SK-N-SH (cell line): ENCODE measurements around the gene GRB10. TPM values are rescaled to one million over a fixed set of nuclear protein-coding genes. Genes with fewer than 3 reads are reported as not detected.

Source experiments
- CTCF ChIA-PET: fragments of 300-600, 350-600 bp; formaldehyde crosslinking; extraction: SDS; loops from one replicate; lab custom pipeline; 2021; lab: Yijun Ruan, JAX
- POLR2A ChIA-PET: fragments of 350-600 bp; sonication (Branson Sonifier 250); formaldehyde crosslinking; extraction: SDS; loops from one replicate; lab custom pipeline; 2020; ENCODE audit warnings: antibody characterized with exemption, inconsistent platforms; lab: Yijun Ruan, JAX
- DNase-seq: peaks from one replicate; pipeline ENCODE4 v3.0.0; 2012
- H2AFZ ChIP-seq: fragments of 200-600 bp; sonication (generic); 2 replicates; pipeline ENCODE4 v1.8.1; 2016; ENCODE audit warnings: antibody characterized with exemption, mild to moderate bottlenecking, low read depth
- H3F3A ChIP-seq: fragments of 200-600 bp; sonication (generic); replicated peaks from 2 replicates; pipeline ENCODE3; 2016; ENCODE audit warnings: antibody characterized with exemption, mild to moderate bottlenecking; ENCODE audit not compliant: insufficient read depth
- H3K27ac ChIP-seq, 2 experiments: fragments of 200-500 bp in 1 of 2; fragments of 200-600 bp in 1 of 2; sonication (Bioruptor generic) in 1 of 2; sonication (generic), shearing (Covaris generic) in 1 of 2; 2 replicates each; pipeline versions ENCODE4 v1.5.1 to v1.6.1; 2014 to 2016; ENCODE audit warnings: low read depth in 2 of 2, inconsistent platforms in 1 of 2, low read length in 1 of 2, mild to moderate bottlenecking in 1 of 2, mixed read lengths in 1 of 2
- H3K27me3 ChIP-seq: fragments of 200-600 bp; sonication (generic), shearing (Covaris generic); 2 replicates; pipeline ENCODE4 v1.6.1; 2016; ENCODE audit warnings: mixed run types; ENCODE audit not compliant: insufficient read depth
- H3K36me3 ChIP-seq, 2 experiments: fragments of 200-500 bp in 1 of 2; fragments of 200-600 bp in 1 of 2; sonication (Bioruptor generic) in 1 of 2; sonication (generic) in 1 of 2; replicated peaks in 1 of 2; 2 replicates each; pipeline versions ENCODE3 to v1.5.1; 2014 to 2016; ENCODE audit warnings: low read length in 1 of 2, mild to moderate bottlenecking in 1 of 2; ENCODE audit not compliant: insufficient read depth in 2 of 2, control insufficient read depth in 1 of 2
- H3K4me1 ChIP-seq, 2 experiments: fragments of 200-500 bp in 1 of 2; fragments of 200-600 bp in 1 of 2; sonication (Bioruptor generic) in 1 of 2; sonication (generic), shearing (Covaris generic) in 1 of 2; 2 replicates each; pipeline versions ENCODE4 v1.5.1 to v1.6.1; 2014 to 2016; ENCODE audit warnings: low read depth in 1 of 2, low read length in 1 of 2, mixed run types in 1 of 2; ENCODE audit not compliant: insufficient read depth in 2 of 2, control insufficient read depth in 1 of 2
- H3K4me2 ChIP-seq: fragments of 200-600 bp; sonication (generic), shearing (Covaris generic); 2 replicates; pipeline ENCODE4 v1.6.1; 2017; ENCODE audit warnings: mixed run types
- H3K4me3 ChIP-seq, 2 experiments: fragments of 200-500 bp in 1 of 2; fragments of 200-600 bp in 1 of 2; sonication (Bioruptor generic) in 1 of 2; sonication (generic), shearing (Covaris generic) in 1 of 2; 2 replicates each; pipeline versions ENCODE4 v1.5.1 to v1.8.1; 2014 to 2016; ENCODE audit warnings: low read depth in 2 of 2, inconsistent platforms in 1 of 2, low read length in 1 of 2, mild to moderate bottlenecking in 1 of 2, mixed read lengths in 1 of 2, moderate library complexity in 1 of 2
- H3K79me2 ChIP-seq: fragments of 200-600 bp; sonication (generic); 2 replicates; pipeline ENCODE4 v1.8.1; 2017; ENCODE audit warnings: mild to moderate bottlenecking; ENCODE audit not compliant: insufficient read depth
- H3K9ac ChIP-seq: fragments of 200-600 bp; sonication (generic); 2 replicates; pipeline ENCODE4 v1.6.1; 2017; ENCODE audit warnings: mixed run types
- H3K9me2 ChIP-seq: fragments of 200-600 bp; sonication (generic); 2 replicates; pipeline ENCODE4 v1.6.1; 2017; ENCODE audit warnings: mixed run types
- H3K9me3 ChIP-seq: fragments of 200-600 bp; sonication (generic); 2 replicates; pipeline ENCODE4 v1.6.1; 2017; ENCODE audit warnings: mixed run types, mild to moderate bottlenecking, moderate library complexity
- H4K20me1 ChIP-seq: fragments of 200-600 bp; sonication (generic); 2 replicates; pipeline ENCODE4 v1.6.1; 2017; ENCODE audit warnings: mild to moderate bottlenecking, mixed run types; ENCODE audit not compliant: insufficient read depth
- CHD2 ChIP-seq: fragments of 150-350 bp; IDR thresholded peaks from 2 replicates; pipeline ENCODE4 v1.6.1; 2018; ENCODE audit warnings: low read length; ENCODE audit not compliant: partially characterized antibody
- EP300 ChIP-seq, 2 experiments: IDR thresholded peaks; 2 replicates each; pipeline versions ENCODE4 v1.4.0 to v1.6.1; 2012; ENCODE audit warnings: borderline replicate concordance in 1 of 2, low read depth in 1 of 2, low read length in 1 of 2
- EZH2phosphoT487 ChIP-seq: fragments of 200-600 bp; sonication (generic); IDR thresholded peaks from 2 replicates; pipeline ENCODE4 v1.6.1; 2017; ENCODE audit warnings: low read depth, mixed run types, mild to moderate bottlenecking, antibody characterized with exemption, moderate library complexity, borderline replicate concordance
- FOXJ3 ChIP-seq: sonication (generic); formaldehyde crosslinking; IDR thresholded peaks from 2 replicates; pipeline ENCODE4 v1.5.1; 2020; ENCODE audit warnings: mild to moderate bottlenecking, missing genetic modification reagents
- GABPA ChIP-seq: IDR thresholded peaks from 2 replicates; pipeline ENCODE4 v1.4.0; 2012; ENCODE audit warnings: low read depth, mild to moderate bottlenecking
- GATA2 ChIP-seq: sonication (generic); formaldehyde crosslinking; IDR thresholded peaks from 2 replicates; pipeline ENCODE4 v1.5.0; 2020; ENCODE audit warnings: mild to moderate bottlenecking, missing genetic modification reagents
- MXI1 ChIP-seq: IDR thresholded peaks from 2 replicates; pipeline ENCODE4 v1.6.1; 2012; ENCODE audit warnings: mild to moderate bottlenecking, low read depth, low read length, improper control_type of control experiment
- NRF1 ChIP-seq: IDR thresholded peaks from 2 replicates; pipeline ENCODE4 v1.6.1; 2012; ENCODE audit warnings: low read depth, mild to moderate bottlenecking, low read length
- RAD21 ChIP-seq: IDR thresholded peaks from 2 replicates; pipeline ENCODE4 v1.6.1; 2012; ENCODE audit warnings: mild to moderate bottlenecking, low read length
- RFX5 ChIP-seq: IDR thresholded peaks from 2 replicates; pipeline ENCODE4 v1.6.1; 2012; ENCODE audit warnings: mild to moderate bottlenecking, improper control_type of control experiment, low read length
- RXRA ChIP-seq: IDR thresholded peaks from 2 replicates; pipeline ENCODE4 v1.4.0; 2012; ENCODE audit warnings: low read depth, mild to moderate bottlenecking, borderline replicate concordance
- SIN3A ChIP-seq: IDR thresholded peaks from 2 replicates; pipeline ENCODE4 v1.6.1; 2012; ENCODE audit warnings: low read depth, mild to moderate bottlenecking, low read length, moderate library complexity, borderline replicate concordance
- TAF1 ChIP-seq: IDR thresholded peaks from 2 replicates; pipeline ENCODE4 v1.6.1; 2012; ENCODE audit warnings: low read depth, mild to moderate bottlenecking, low read length, moderate library complexity, borderline replicate concordance
- TCF12 ChIP-seq: IDR thresholded peaks from 2 replicates; pipeline ENCODE4 v1.4.0; 2012
- TEAD4 ChIP-seq: IDR thresholded peaks from 2 replicates; pipeline ENCODE4 v1.4.0; 2012; ENCODE audit warnings: mild to moderate bottlenecking, borderline replicate concordance; ENCODE audit not compliant: insufficient read depth
- YY1 ChIP-seq: IDR thresholded peaks from 2 replicates; pipeline ENCODE4 v1.4.0; 2012; ENCODE audit warnings: low read depth, mild to moderate bottlenecking
- WGBS: methylation state at CpG from one replicate; pipeline ENCODE4 v1.1.6; 2017; ENCODE audit warnings: low lambda C conversion rate; 5-methylcytosine and 5-hydroxymethylcytosine counted together
- polyA plus RNA-seq, 3 experiments: library from polyadenylated mRNA; depleted of rRNA; stranded (reverse); fragments of >200 nt; gene quantifications; 2 replicates each; pipeline ENCODE4 v1.2.3, GENCODE V29; 2012
- TF ChIP-seq, protein P1 (sequence below): fragments of 200-600 bp; sonication (generic); IDR thresholded peaks from 2 replicates; pipeline ENCODE4 v1.6.1; 2017; ENCODE audit warnings: antibody characterized with exemption, mild to moderate bottlenecking, moderate library complexity
- TF ChIP-seq, protein P2 (sequence below): fragments of 150-350 bp; IDR thresholded peaks from 2 replicates; pipeline ENCODE4 v1.6.1; 2017; ENCODE audit warnings: antibody characterized with exemption, low read length, low read depth, borderline replicate concordance

Gene GRB10
- polyA plus RNA-seq, 1 of the 3 experiments (the other 2 are of a cell fraction) = 5.1 TPM

DNA sequence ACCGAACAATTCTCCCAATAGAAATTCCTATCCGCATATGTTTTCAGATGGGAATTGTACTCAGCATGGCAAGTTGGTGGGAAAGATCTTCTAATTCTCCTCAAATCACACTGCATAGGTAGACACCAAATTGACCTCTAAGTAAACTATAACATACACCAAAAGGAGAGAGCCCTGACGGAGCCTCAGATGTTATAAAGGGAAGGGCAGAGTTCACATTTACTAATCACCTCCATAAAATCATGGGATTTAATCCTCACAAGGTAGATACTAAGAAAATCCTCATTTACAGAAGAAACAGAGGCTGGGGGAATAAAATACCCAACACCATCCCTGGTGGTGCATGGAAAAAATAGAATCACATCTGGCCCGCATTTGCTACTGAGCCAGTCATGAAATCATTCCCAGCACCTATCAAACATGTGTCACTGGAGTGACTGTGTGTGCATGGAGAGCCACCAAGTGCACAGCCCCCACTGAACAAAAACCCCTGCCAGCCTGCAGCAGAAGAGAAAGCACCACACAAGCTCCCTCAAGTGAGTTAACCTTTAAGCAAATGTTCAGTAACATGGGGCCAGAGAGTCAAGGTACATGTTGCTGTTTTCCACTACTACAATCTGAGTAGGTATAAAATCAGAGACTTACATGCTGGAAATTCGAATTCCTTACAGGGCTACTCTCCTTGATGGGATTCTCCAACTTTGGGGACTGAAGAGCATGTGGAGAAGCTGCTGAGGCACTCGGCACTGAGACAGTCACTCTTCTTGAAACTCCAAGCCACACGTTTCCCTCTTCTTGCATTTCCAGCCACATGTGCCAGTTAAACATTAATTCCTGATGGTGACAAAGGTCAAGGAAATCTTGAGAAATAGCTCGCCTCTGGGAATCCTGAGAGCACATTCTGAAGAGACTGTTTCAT is 217.8 kb downstream of the GRB10 start, which contains the start of gene DDC:
TSS of gene DDC (minus strand) at position 766 of the 919 bp plus-strand sequence. CDS start 21,320 bp downstream, outside the sequence.
- Histone ChIP-seq H2AFZ (no peak within 1 kb of the TSS), H3K9me3 (no peaks in the 10 kb centered on the region), H3K27me3 (peaks cover 29% of the 10 kb centered on the region; the same call in 1 of the 2 replicates), H3K9ac (no peak within 1 kb of the TSS), H3K79me2 (no peaks in the 10 kb centered on the region), H3K27ac (peak within 1 kb of the TSS in 1 of 2 experiments; percentile 71; a peak in 2 of 4 replicates), H4K20me1 (no peaks in the 10 kb centered on the region), H3K36me3 (no peaks in the 10 kb centered on the region), H3K4me2 (no peak within 1 kb of the TSS), H3K4me1 (peaks cover 0 to 61% of the 10 kb centered on the region in 2 experiments; a peak in 2 of 4 replicates), H3K4me3 (no peak within 1 kb of the TSS), H3K9me2 (no peaks in the 10 kb centered on the region), H3F3A (no peaks in the 10 kb centered on the region)
- 49% methylated on average over 8 of the region's 8 CpGs for WGBS
- CTCF ChIA-PET = interaction anchor here (0.7 to 5.2 kb wide), 5 partner anchors 30 to 97 kb away, joined by 3 to 26 read pairs (median 4); no protein-coding TSS in a partner anchor
- TF ChIP-seq RAD21 = peak; percentile 34
- TF ChIP-seq MXI1 = peak; percentile 73; the same call in 1 of the 2 replicates
- TF ChIP-seq GABPA = no peak
- peak in 1 of 2 experiments; percentile 57; a peak in 1 of 4 replicates for TF ChIP-seq EP300 (IDR thresholded peaks at IDR 0.05; ENCODE audit: borderline replicate concordance in 1 of 2, low read depth in 1 of 2, low read length in 1 of 2)
- peak; percentile 45 for DNase-seq
- POLR2A ChIA-PET = interaction anchor here (0.6 to 1.8 kb wide), 4 partner anchors 10 to 63 kb away, joined by 3 to 6 read pairs (median 4); no protein-coding TSS in a partner anchor

DNA sequence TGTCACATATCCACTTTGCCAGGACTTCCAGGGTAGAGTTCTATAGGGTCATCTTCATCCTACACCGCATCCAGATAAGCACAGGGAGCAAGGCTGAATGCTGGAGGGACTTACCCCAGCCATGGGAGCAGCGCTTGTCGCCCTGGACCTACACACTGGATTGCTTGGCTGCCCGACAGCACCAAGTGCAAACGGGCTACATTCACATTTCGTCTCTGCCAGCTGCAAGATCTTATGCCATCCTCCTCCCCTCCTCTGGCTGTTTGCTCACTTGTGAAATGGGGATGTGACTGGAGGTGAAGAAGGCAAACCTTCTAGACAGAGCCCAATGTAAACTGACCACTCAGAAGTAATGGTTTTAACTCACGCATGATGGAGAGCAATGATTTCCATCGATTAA is 218.5 kb downstream of the GRB10 start:
- ChIA-PET POLR2A (interaction anchor here (0.6 to 2.5 kb wide), 3 partner anchors 33 to 62 kb away, joined by 3 to 18 read pairs (median 3); no protein-coding TSS in a partner anchor), CTCF (interaction anchor here (1.4 kb wide), 1 partner anchor 31 kb away, joined by 4 read pairs; no protein-coding TSS in a partner anchor)
- WGBS = 59% methylated on average over 8 of the region's 8 CpGs
- Histone ChIP-seq H3K9ac (no peak overlapping the region), H3K9me3 (no peaks in the 10 kb centered on the region), H2AFZ (no peak overlapping the region), H3K27me3 (peaks cover 36% of the 10 kb centered on the region; the same call in 1 of the 2 replicates), H3K36me3 (no peaks in the 10 kb centered on the region), H3K4me2 (no peak overlapping the region), H3K9me2 (no peaks in the 10 kb centered on the region), H3K4me1 (peaks cover 0 to 62% of the 10 kb centered on the region in 2 experiments; a peak in 2 of 4 replicates), H3F3A (no peaks in the 10 kb centered on the region), H3K27ac (peak overlapping the region in 1 of 2 experiments; percentile 71; a peak in 1 of 4 replicates), H3K79me2 (no peaks in the 10 kb centered on the region), H4K20me1 (no peaks in the 10 kb centered on the region), H3K4me3 (no peak overlapping the region)
- DNase-seq = no peak
- TF ChIP-seq EZH2phosphoT487 (no peak), CHD2 (no peak), EP300 (IDR thresholded peaks at IDR 0.05; ENCODE audit: borderline replicate concordance in 1 of 2, low read depth in 1 of 2, low read length in 1 of 2) (no peak), RFX5 (no peak), YY1 (no peak), TEAD4 (no peak), SIN3A (no peak), FOXJ3 (CRISPR knock-in tag) (no peak), RXRA (no peak), TCF12 (no peak), GATA2 (CRISPR knock-in tag) (no peak), NRF1 (no peak), TAF1 (no peak)
- TF ChIP-seq, protein P1, sequence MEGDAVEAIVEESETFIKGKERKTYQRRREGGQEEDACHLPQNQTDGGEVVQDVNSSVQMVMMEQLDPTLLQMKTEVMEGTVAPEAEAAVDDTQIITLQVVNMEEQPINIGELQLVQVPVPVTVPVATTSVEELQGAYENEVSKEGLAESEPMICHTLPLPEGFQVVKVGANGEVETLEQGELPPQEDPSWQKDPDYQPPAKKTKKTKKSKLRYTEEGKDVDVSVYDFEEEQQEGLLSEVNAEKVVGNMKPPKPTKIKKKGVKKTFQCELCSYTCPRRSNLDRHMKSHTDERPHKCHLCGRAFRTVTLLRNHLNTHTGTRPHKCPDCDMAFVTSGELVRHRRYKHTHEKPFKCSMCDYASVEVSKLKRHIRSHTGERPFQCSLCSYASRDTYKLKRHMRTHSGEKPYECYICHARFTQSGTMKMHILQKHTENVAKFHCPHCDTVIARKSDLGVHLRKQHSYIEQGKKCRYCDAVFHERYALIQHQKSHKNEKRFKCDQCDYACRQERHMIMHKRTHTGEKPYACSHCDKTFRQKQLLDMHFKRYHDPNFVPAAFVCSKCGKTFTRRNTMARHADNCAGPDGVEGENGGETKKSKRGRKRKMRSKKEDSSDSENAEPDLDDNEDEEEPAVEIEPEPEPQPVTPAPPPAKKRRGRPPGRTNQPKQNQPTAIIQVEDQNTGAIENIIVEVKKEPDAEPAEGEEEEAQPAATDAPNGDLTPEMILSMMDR = no peak
- TF ChIP-seq, protein P2, sequence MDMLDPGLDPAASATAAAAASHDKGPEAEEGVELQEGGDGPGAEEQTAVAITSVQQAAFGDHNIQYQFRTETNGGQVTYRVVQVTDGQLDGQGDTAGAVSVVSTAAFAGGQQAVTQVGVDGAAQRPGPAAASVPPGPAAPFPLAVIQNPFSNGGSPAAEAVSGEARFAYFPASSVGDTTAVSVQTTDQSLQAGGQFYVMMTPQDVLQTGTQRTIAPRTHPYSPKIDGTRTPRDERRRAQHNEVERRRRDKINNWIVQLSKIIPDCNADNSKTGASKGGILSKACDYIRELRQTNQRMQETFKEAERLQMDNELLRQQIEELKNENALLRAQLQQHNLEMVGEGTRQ = no peak
